NCI-H128 (cell line): ENCODE measurements around the gene GNAT2.

ENCODE experiments used
- DNase-seq: peaks from one replicate; lab custom pipeline; 2025; ENCODE audit not compliant: unreplicated experiment; lab: John Stamatoyannopoulos, UW

Gene GNAT2

GRCh38 chr1:109566982-109567381 lies 52.4 kb downstream of the GNAT2 start:
- no peak for DNase-seq

GRCh38 chr1:109565241-109565640 lies 54.2 kb downstream of the GNAT2 start:
- no peak for DNase-seq

- no peak for DNase-seq
These were observed 55.1 kb downstream of the GNAT2 start for GRCh38 chr1:109564194-109564878.

- no peak for DNase-seq
These were observed 59.4 kb downstream of the GNAT2 start for GRCh38 chr1:109559995-109560394.

- DNase-seq = no peak
These were observed 61.9 kb downstream of the GNAT2 start for GRCh38 chr1:109557520-109557919.

GRCh38 chr1:109556563-109556962 lies 62.9 kb downstream of the GNAT2 start:
- no peak for DNase-seq
